HG02884 (cell line): ENCODE measurements around the gene TRAPPC11.

Experiments
- ATAC-seq: cut with Tn5 transposase; IDR thresholded peaks from one replicate; pipeline ENCODE4 v1.9.1; 2021; ENCODE audit warnings: mild to moderate bottlenecking, moderate library complexity; ENCODE audit not compliant: unreplicated experiment

The TRAPPC11 gene

DNA sequence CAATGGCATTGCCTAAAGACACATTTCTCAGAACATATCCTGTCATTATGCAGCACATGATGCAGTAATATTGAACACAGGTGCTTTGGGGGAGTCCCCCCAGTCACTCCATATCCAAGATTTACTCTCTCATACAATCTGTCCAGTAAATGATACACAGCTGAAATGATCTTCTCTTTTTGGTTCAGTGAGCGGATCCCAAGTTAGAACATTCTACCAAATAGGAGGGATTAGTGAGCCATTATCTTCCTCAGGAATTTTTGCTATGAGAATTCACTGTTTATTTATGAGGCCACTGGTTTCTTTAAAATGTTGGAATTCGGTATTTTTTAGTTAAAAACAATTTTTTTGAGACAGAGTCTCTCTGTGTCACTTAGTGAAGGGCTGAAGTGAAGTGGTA lies 96.5 kb downstream of the TRAPPC11 start:
- no peak for ATAC-seq

DNA sequence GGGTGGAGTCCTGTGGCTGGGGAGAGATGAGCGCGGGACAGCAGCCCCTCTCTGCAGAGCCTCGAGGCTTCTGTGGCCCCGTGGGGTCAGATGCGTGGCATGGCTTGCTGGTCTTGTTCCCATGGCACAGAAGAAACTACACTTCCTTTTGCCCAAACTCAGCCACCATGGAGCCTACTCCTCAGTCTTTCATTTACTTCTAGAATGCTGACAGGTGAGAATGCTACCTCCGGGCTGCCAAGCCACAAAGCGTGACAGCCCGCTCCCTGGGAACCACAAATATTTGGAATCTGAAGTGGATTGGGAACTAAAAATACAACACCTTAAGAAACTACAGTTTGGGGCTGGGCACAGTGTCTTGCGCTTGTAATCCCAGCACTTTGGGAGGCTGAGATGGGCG lies 98.0 kb downstream of the TRAPPC11 start:
- no peak for ATAC-seq

DNA sequence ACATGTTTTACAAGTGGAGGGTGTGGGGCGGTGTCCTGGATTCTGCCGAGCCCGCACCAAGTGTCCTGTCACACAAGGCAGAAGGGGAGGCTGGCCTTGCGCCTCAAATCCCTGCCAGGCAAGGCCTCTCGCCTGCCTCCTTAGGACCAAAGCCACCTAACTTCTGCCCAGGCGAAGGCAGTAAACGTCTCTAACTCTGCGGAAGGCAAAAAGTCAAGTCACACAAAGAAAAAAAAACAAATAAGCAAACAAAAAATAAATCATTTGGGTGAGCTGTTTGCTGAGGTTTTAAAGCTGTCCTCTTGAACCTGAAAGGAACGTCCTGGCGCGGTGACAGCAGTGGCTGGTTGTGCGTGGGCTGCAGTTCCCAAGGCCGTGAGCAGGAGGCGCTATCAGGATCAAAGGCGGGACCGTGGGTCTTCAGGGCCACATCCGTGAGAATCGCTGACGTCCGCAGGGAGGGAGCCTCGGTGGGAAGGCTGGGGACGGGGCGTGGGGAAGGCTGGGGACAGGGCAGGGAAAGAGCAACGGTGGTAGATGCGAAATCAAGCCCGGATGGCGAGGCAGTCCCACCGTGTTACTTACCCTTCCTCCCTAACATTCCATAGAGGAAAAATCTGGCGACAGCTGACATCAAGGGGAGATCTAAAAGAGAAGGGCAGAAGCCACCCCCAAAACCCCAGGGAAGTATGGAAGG lies 99.1 kb downstream of the TRAPPC11 start:
- ATAC-seq, result no peak

DNA sequence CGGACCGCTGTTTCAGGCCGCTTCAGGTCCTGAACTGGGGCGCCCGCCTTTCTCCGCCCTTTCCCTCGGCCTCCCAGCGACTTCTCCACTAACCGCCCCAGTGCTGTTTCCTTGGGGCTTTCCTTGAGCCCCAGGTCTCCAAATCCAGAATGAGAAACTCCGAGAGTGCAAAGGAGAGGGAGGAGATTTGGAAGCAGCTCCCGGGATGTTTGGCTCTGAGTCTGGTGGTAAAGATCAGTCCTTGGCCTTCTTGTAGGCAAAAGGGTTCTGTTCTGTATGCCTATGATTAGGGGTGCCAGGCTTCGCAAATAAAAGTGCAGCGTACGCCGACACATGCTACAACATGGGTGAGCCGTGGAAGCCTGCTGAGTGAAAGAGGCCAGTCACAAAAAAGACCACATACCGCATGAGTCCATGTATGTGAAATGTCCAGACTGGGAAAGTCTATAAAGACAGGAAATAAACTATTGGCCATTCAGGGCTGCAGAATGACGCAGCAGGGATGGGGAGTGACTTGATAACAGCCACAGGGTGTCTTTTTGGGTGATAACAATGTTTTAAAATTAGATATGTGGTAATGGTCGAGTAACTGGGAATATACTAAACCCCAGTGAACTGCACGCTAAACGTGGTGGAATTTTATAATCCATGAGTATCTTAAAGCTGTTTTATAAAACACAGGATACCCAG lies 99.8 kb downstream of the TRAPPC11 start:
- no peak for ATAC-seq

- ATAC-seq, result no peak
Observed at GRCh38 chr4:183760326-183760725, 101.2 kb downstream of the TRAPPC11 start.
